ENCODE data around the gene PDSS2. TPM values are rescaled to one million over a fixed set of nuclear protein-coding genes. Genes with fewer than 3 reads are reported as not detected.

The PDSS2 gene
- total and polyA plus RNA-seq, 11 donors: 7.2 to 24.4 (median 14.4) TPM

DNA sequence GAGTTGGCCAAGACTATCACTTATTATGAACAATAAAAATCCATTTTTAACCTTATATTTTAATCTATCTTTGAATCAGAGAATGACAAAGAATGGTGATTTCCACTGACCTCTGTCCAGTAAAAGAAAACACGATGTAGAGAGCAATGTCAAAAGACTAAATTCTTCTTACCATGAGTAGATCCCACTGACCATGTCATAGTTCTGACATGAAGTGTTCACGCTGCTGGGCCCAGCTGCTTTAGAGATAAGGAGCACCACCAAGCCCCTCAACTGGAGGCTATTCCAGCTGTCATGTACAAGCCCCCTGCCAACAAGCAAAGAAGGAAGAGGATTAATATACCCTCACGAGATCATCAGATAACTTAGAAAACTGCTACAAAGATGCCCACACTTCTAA, 125.3 kb downstream of the PDSS2 start:
- Histone ChIP-seq H3K4me3 (no peak overlapping the region), H3K4me1 (no peaks in the 10 kb centered on the region), H3K36me3 (peaks cover 0 to 14% (median 0%) of the 10 kb centered on the region in 9 donors), H3K27me3 (no peaks in the 10 kb centered on the region), H3K27ac (no peak overlapping the region), H3K9me3 (no peaks in the 10 kb centered on the region)
- 76 to 86% (median 80%) methylated on average over 3 of the region's 3 CpGs for WGBS, 4 donors
- DNase-seq: no peak
- no peak for TF ChIP-seq POLR2A (IDR thresholded peaks at IDR 0.05)
- TF ChIP-seq, protein P1, sequence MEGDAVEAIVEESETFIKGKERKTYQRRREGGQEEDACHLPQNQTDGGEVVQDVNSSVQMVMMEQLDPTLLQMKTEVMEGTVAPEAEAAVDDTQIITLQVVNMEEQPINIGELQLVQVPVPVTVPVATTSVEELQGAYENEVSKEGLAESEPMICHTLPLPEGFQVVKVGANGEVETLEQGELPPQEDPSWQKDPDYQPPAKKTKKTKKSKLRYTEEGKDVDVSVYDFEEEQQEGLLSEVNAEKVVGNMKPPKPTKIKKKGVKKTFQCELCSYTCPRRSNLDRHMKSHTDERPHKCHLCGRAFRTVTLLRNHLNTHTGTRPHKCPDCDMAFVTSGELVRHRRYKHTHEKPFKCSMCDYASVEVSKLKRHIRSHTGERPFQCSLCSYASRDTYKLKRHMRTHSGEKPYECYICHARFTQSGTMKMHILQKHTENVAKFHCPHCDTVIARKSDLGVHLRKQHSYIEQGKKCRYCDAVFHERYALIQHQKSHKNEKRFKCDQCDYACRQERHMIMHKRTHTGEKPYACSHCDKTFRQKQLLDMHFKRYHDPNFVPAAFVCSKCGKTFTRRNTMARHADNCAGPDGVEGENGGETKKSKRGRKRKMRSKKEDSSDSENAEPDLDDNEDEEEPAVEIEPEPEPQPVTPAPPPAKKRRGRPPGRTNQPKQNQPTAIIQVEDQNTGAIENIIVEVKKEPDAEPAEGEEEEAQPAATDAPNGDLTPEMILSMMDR (IDR thresholded peaks at IDR 0.05): no peak
- intact Hi-C loops (cut with DNase I): no loop called here
- ATAC-seq: no peak

DNA sequence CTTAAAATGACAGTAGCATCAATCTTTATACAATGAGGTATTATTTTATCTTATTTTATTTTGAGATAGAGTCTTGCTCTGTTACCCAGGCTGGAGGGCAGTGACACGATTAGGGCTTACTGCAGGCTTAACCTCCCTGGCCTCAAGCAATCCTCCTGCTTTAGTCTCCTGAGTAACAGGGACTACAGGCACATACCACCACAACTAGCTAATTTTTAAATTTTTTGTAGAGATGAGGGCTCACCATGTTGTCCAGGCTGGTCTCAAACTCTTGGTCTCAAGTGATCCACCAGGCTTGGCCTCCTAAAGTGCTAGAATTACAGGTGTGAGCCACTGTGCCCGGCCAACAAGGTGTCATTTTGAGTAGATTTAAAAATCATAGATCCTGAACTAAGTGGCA, 125.9 kb downstream of the PDSS2 start:
- Histone ChIP-seq H3K9me3 (no peaks in the 10 kb centered on the region), H3K27ac (no peak overlapping the region), H3K36me3 (peaks cover 0 to 14% (median 0%) of the 10 kb centered on the region in 9 donors), H3K4me1 (no peaks in the 10 kb centered on the region), H3K4me3 (no peak overlapping the region), H3K27me3 (no peaks in the 10 kb centered on the region)
- intact Hi-C loops (cut with DNase I): no loop called here
- DNase-seq (no peak), ATAC-seq (no peak)
- TF ChIP-seq, protein P1 (IDR thresholded peaks at IDR 0.05): no peak
- no peak for TF ChIP-seq POLR2A (IDR thresholded peaks at IDR 0.05)
- 95 to 98% (median 98%) methylated on average over 2 of the region's 2 CpGs for WGBS, 4 donors

DNA sequence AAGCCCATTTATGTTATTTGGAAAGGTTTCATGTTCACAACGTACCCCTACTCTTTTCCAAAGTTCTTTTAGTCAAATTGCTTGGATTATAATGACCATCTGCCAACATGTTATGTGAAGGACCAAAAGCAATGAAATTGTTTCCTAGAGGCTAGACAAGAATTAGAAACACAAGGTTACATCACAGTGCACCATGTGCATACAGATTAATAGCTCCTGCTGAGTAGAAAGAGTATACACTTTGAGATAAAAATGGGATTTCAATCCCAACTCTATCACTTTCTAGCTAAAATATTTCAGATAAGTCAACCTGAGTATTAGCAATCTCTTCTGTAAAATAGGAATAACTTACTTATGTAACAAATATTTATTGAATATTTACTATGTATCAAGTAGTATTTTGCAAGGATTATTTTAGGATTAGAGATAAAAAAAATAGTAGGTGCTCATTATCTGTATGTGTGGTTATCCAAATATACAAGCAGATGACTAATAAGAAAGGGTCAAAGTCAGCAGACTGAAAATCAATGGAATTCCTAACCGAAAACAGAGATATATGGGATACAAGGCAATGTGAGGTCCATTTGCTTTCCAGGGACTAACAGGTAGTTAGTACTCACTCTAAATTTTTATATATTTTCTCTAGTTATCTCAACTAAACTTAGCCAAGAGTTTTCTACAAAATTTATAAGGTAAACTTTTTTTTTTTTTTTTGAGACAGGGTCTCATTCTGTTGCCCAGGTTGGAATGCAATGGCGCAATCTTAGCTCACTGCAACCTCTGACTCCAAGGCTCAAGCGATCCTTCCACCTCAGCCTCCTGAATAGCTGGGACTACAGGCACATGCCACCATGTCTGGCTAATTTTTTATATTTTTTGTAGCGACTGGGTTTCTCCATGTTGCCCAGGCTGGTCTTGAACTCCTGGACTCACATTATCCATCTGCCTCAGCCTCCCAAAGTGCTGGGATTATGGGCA, 127.7 kb downstream of the PDSS2 start:
- H3K27me3 ChIP-seq: no peaks in the 10 kb centered on the region
- ATAC-seq (no peak), DNase-seq (no peak)
- intact Hi-C loops (cut with DNase I): no loop called here
- TF ChIP-seq POLR2A (IDR thresholded peaks at IDR 0.05): no peak
- TF ChIP-seq, protein P1 (IDR thresholded peaks at IDR 0.05): no peak
- 95 to 97% (median 96%) methylated on average over 5 of the region's 5 CpGs for WGBS, 4 donors
- H3K4me1 ChIP-seq: no peaks in the 10 kb centered on the region
- H3K27ac ChIP-seq: no peak overlapping the region
- H3K4me3 ChIP-seq: no peak overlapping the region
- H3K9me3 ChIP-seq: no peaks in the 10 kb centered on the region
- peaks cover 0 to 14% (median 0%) of the 10 kb centered on the region in 9 donors for H3K36me3 ChIP-seq

DNA sequence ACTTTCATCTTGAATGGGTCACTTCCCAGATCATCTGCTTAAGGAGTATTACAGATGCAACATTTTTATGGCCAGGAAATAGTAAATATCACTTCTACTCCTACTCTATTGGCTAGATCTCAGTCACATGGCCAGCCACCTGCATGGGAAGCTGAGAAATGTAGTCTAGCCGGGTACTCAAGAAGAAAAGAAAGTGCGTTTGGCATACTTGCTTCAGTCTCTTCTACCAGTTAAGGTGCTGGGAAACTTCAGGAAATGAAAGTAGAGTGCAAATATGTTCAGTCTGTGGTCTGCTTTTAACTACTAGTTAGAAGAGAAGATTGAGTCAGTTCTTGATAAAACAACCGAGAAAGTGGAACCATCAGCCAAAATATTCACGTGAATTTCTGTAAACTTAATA, 129.2 kb downstream of the PDSS2 start:
- Histone ChIP-seq H3K27me3 (no peaks in the 10 kb centered on the region), H3K9me3 (no peaks in the 10 kb centered on the region), H3K4me3 (no peak overlapping the region), H3K4me1 (no peaks in the 10 kb centered on the region), H3K36me3 (peaks cover 0 to 14% (median 0%) of the 10 kb centered on the region in 9 donors), H3K27ac (no peak overlapping the region)
- ATAC-seq (no peak), DNase-seq (no peak)
- TF ChIP-seq POLR2A (IDR thresholded peaks at IDR 0.05): no peak
- TF ChIP-seq, protein P1 (IDR thresholded peaks at IDR 0.05): no peak
- intact Hi-C loops (cut with DNase I): no loop called here
- WGBS, 4 donors: 83 to 94% (median 92%) methylated on average over 4 of the region's 4 CpGs

Measured in heart left ventricle (tissue), 16 donors.